ENCODE measurements around the gene KLK3. TPM values are rescaled to one million over a fixed set of nuclear protein-coding genes. Genes with fewer than 3 reads are reported as not detected.

The KLK3 gene
- total RNA-seq, 1 experiment from 2014 or later = not detected

DNA sequence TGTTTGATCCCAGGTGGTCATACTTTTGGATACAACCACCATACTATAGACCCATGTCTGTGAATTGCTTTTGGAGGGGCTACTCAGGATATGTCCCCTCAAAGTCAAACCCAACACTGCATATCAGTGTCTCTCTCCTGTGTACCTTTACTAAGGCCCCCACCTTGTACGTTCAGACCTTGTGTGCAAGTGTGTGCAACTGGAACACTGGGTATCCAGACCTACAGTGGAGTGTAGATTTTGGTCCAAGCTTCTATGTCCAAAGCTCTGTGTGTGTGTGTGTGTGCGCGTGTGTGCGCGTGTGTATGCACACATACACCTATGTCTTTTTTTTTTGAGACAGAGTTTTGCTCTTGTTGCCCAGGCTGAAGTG is 36.5 kb downstream of the KLK3 start:
- H3K79me2 ChIP-seq (ENCODE audit: insufficient read depth, low read length) = no peaks in the 10 kb centered on the region
- H3K4me3 ChIP-seq (replicated peaks in 1 of 2; ENCODE audit: low read depth in 1 of 2, low read length in 2 of 2) = no peak overlapping the region
- H3K27ac ChIP-seq (ENCODE audit: low read depth, low read length) = no peak overlapping the region
- H3K9me3 ChIP-seq (ENCODE audit: control insufficient read depth in 1 of 2, insufficient read depth in 1 of 2, low read depth in 1 of 2, low read length in 2 of 2) = no peaks in the 10 kb centered on the region
- no peak for TF ChIP-seq EZH2 (IDR thresholded peaks at IDR 0.05)
- POLR2A ChIA-PET = no interaction called here
- intact Hi-C loops (cut with micrococcal nuclease) = no loop called here
- no peak overlapping the region for H2AFZ ChIP-seq (ENCODE audit: low read depth, low read length, poor library complexity, severe bottlenecking)
- H3K9ac ChIP-seq (ENCODE audit: low read length) = no peak overlapping the region
- no peaks in the 10 kb centered on the region for H3K9me2 ChIP-seq (ENCODE audit: insufficient read depth)
- H3K4me2 ChIP-seq (ENCODE audit: low read length) = no peak overlapping the region
- RAD21 ChIA-PET (ENCODE audit: low non-redundant PET in 1 of 2, low total read pairs in 2 of 2, uncharacterized antibody in 2 of 2, unreplicated experiment in 2 of 2) = no interaction called here
- CTCF ChIA-PET = no interaction called here
- no peaks in the 10 kb centered on the region for H4K20me1 ChIP-seq (ENCODE audit: insufficient read depth)
- ATAC-seq = no peak
- no TSS peak for BruUV-seq (replicated peaks)
- no peaks in the 10 kb centered on the region for H3K36me3 ChIP-seq (ENCODE audit: control insufficient read depth in 1 of 2, insufficient read depth in 2 of 2, low read length in 2 of 2)
- H3K4me1 ChIP-seq (ENCODE audit: control insufficient read depth in 1 of 2, insufficient read depth in 2 of 2, low read length in 2 of 2) = no peaks in the 10 kb centered on the region; a peak in 1 of 4 replicates
- H3K27me3 ChIP-seq (ENCODE audit: insufficient read depth, low read length) = peaks cover 19% of the 10 kb centered on the region; the same call in 1 of the 2 replicates
- no peak for DNase-seq (ENCODE audit: low read depth, low spot score)

DNA sequence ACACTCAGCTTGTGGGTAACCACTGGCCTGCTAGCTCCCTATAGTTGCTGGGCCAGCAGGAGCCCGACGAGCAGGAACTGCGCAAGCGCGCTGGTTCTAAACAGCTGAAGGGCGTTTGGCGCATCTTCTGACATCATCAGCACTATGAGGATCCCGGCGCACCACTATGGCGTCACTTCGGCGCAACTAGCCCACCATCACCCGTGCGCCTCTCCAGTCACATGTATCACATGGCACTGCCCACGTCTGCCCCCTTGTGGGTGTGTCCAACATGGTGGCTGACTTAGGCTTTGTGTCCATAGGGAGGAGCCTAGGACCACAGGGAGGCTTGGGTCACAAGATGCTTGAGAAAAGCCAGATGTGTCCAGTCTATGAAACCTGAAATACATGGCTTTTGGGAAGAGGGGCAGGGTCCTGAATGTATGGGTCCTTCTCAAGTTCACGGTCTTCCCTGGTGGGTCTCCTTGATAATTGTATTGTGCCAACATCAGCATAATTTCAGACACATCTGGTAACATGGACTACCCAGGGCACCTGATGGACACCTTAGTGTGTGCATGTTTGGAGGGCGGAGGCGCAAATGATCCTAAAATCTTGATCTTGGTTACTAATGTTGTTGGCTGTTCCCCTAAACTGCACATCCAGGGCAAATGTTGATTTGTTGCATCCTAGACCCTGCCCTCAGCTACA is 38.5 kb downstream of the KLK3 start:
- ChIA-PET RAD21 (ENCODE audit: low non-redundant PET in 1 of 2, low total read pairs in 2 of 2, uncharacterized antibody in 2 of 2, unreplicated experiment in 2 of 2) (no interaction called here), POLR2A (no interaction called here), CTCF (no interaction called here)
- Histone ChIP-seq H3K4me1 (ENCODE audit: control insufficient read depth in 1 of 2, insufficient read depth in 2 of 2, low read length in 2 of 2) (peaks cover 4 to 15% of the 10 kb centered on the region in 2 experiments; a peak in 3 of 4 replicates), H3K9ac (ENCODE audit: low read length) (no peak overlapping the region), H3K79me2 (ENCODE audit: insufficient read depth, low read length) (no peaks in the 10 kb centered on the region), H3K27me3 (ENCODE audit: insufficient read depth, low read length) (peaks cover 8% of the 10 kb centered on the region; the same call in 1 of the 2 replicates), H3K9me3 (ENCODE audit: control insufficient read depth in 1 of 2, insufficient read depth in 1 of 2, low read depth in 1 of 2, low read length in 2 of 2) (no peaks in the 10 kb centered on the region), H3K4me3 (replicated peaks in 1 of 2; ENCODE audit: low read depth in 1 of 2, low read length in 2 of 2) (no peak overlapping the region), H3K27ac (ENCODE audit: low read depth, low read length) (no peak overlapping the region), H3K36me3 (ENCODE audit: control insufficient read depth in 1 of 2, insufficient read depth in 2 of 2, low read length in 2 of 2) (no peaks in the 10 kb centered on the region), H4K20me1 (ENCODE audit: insufficient read depth) (no peaks in the 10 kb centered on the region), H3K9me2 (ENCODE audit: insufficient read depth) (no peaks in the 10 kb centered on the region), H3K4me2 (ENCODE audit: low read length) (no peak overlapping the region), H2AFZ (ENCODE audit: low read depth, low read length, poor library complexity, severe bottlenecking) (no peak overlapping the region)
- intact Hi-C loops (cut with micrococcal nuclease) = no loop called here
- DNase-seq (ENCODE audit: low read depth, low spot score) (peak; percentile 33), ATAC-seq (peak; percentile 73)
- TF ChIP-seq CEBPB (IDR thresholded peaks at IDR 0.05; ENCODE audit: low read depth) (no peak), POLR2A (IDR thresholded peaks at IDR 0.05; ENCODE audit: borderline replicate concordance, extremely low read depth, insufficient read depth, insufficient read length) (no peak), RAD21 (IDR thresholded peaks at IDR 0.05; ENCODE audit: low read depth) (no peak), EZH2 (IDR thresholded peaks at IDR 0.05) (no peak), POLR2AphosphoS5 (IDR thresholded peaks at IDR 0.05; ENCODE audit: low read depth, low read length) (no peak), EZH2phosphoT487 (IDR thresholded peaks at IDR 0.05; ENCODE audit: borderline replicate concordance) (no peak), CBX3 (IDR thresholded peaks at IDR 0.05; ENCODE audit: low read depth) (0 out of 2 replicates have a peak, but pooled peaks have one; percentile 33), SIN3A (IDR thresholded peaks at IDR 0.05; ENCODE audit: low read depth) (no peak), FOSL1 (IDR thresholded peaks at IDR 0.05; ENCODE audit: low read depth) (no peak), TCF7L2 (IDR thresholded peaks at IDR 0.05; ENCODE audit: borderline replicate concordance, extremely low read depth, insufficient read depth, insufficient read length) (no peak), ZNF274 (IDR thresholded peaks at IDR 0.05; ENCODE audit: low read depth, low read length) (no peak), YY1 (IDR thresholded peaks at IDR 0.05; ENCODE audit: extremely low read depth, insufficient replicate concordance, low read depth, low read length) (no peak), CTCF (IDR thresholded peaks at IDR 0.05 in 2 of 3, conservative IDR thresholded peaks at IDR 0.05 in 1 of 3; ENCODE audit: borderline replicate concordance in 1 of 3, insufficient read depth in 1 of 3, low read depth in 2 of 3, low read length in 2 of 3) (peak in 2 of 3 experiments; percentile 36 to 43; a peak in 3 of 6 replicates), ELF1 (IDR thresholded peaks at IDR 0.05; ENCODE audit: borderline replicate concordance, low read depth) (no peak), SP1 (IDR thresholded peaks at IDR 0.05; ENCODE audit: low read depth) (no peak), ZFX (IDR thresholded peaks at IDR 0.05) (no peak)
- BruUV-seq (replicated peaks) = no TSS peak
